H1 (cell line): ENCODE results near the gene ARFGAP3.

ENCODE experiments used
- CTCF ChIP-seq, 3 experiments: IDR thresholded peaks; 1 replicate in 2 of 3; 2 replicates in 1 of 3; pipeline versions ENCODE4 v1.5.1 to v1.6.1; 2011; ENCODE audit warnings: low read length in 3 of 3, mild to moderate bottlenecking in 3 of 3, inconsistent platforms in 2 of 3, low read depth in 1 of 3, moderate library complexity in 1 of 3; ENCODE audit not compliant: insufficient read depth in 1 of 3; ENCODE audit errors: control extremely low read depth in 1 of 3
- EP300 ChIP-seq, 2 experiments: IDR thresholded peaks; 1 replicate in 1 of 2; 2 replicates in 1 of 2; pipeline ENCODE4 v1.6.1; 2011 to 2012; ENCODE audit warnings: low read depth in 2 of 2, low read length in 2 of 2, mild to moderate bottlenecking in 2 of 2, borderline replicate concordance in 1 of 2, inconsistent platforms in 1 of 2, moderate library complexity in 1 of 2
- EZH2 ChIP-seq: fragments of 200-600 bp; sonication (generic); IDR thresholded peaks from 2 replicates; pipeline ENCODE4 v1.7.1; 2012; ENCODE audit warnings: low read depth, mild to moderate bottlenecking, moderate library complexity, low read length, inconsistent platforms; ENCODE audit not compliant: severe bottlenecking
- GABPA ChIP-seq: IDR thresholded peaks from 2 replicates; pipeline ENCODE4 v1.6.1; 2011; ENCODE audit warnings: mild to moderate bottlenecking, low read length, moderate library complexity, borderline replicate concordance; ENCODE audit not compliant: insufficient read depth
- HDAC6 ChIP-seq: IDR thresholded peaks from one replicate; pipeline ENCODE4 v1.7.1; 2012; ENCODE audit warnings: low read depth, mild to moderate bottlenecking, inconsistent platforms, low read length, moderate library complexity
- JUND ChIP-seq: IDR thresholded peaks from 2 replicates; pipeline ENCODE4 v1.6.1; 2011; ENCODE audit warnings: mild to moderate bottlenecking, improper control_type of control experiment, low read length
- PHF8 ChIP-seq: fragments of 200-600 bp; sonication (generic); conservative IDR thresholded peaks from 2 replicates; pipeline ENCODE4 v1.7.1; 2012; ENCODE audit warnings: low read depth, mild to moderate bottlenecking, inconsistent platforms, low read length, moderate library complexity
- TAF1 ChIP-seq: IDR thresholded peaks from 2 replicates; pipeline ENCODE4 v1.6.1; 2011; ENCODE audit warnings: mild to moderate bottlenecking, low read depth, low read length
- TCF12 ChIP-seq: IDR thresholded peaks from 2 replicates; pipeline ENCODE4 v1.6.1; 2011; ENCODE audit warnings: low read depth, mild to moderate bottlenecking, low read length

- TF ChIP-seq CTCF (IDR thresholded peaks at IDR 0.05; ENCODE audit: control extremely low read depth in 1 of 3, insufficient read depth in 1 of 3, low read depth in 1 of 3, low read length in 3 of 3), result no peak
- no peak for TF ChIP-seq JUND
- no peak for TF ChIP-seq EP300 (IDR thresholded peaks at IDR 0.05; ENCODE audit: borderline replicate concordance in 1 of 2, low read depth in 2 of 2, low read length in 2 of 2)
- TF ChIP-seq EZH2, result no peak
- no peak for TF ChIP-seq GABPA
- no peak for TF ChIP-seq TAF1
- TF ChIP-seq TCF12, result no peak
- no peak for TF ChIP-seq PHF8
- TF ChIP-seq HDAC6, result no peak
Observed at GRCh38 chr22:42883970-42884369, 26.9 kb upstream of the ARFGAP3 start.
